Stimulated activated CD4-positive, alpha-beta T cell treated with anti-CD3 and anti-CD28 coated beads, Interleukin-2, amount 100 ng/mL, for 4 hours (primary cell): Measurements from ENCODE around the gene SEMA4C.
"Not testable (repeated sequence)": the region's sequence is repeated elsewhere in the genome, so short reads cannot be mapped to it uniquely, and the experiment has no call there.

ENCODE experiments used
- DNase-seq: peaks from one replicate; pipeline ENCODE4 v3.0.0-alpha.2; 2020; ENCODE audit warnings: low read depth

The SEMA4C gene

DNA sequence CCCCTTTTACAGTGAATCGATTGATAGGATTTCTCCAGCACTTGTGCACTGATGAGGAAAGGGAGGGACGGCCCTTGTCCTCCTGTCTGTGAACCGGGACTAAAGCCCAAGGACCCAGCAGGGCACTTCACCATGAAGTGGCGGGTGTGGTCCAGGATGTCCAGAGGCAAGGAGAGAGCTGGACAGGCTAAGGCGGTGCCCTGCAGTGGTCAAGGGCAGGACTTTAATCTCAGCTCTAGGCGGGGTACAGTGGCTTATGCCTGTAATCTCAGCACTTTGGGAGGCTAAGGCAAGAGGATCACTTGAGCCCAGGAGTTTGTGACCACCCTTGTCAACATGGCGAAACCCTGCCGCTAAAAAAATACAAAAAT is 28.2 kb upstream of the SEMA4C start:
- DNase-seq: no peak

DNA sequence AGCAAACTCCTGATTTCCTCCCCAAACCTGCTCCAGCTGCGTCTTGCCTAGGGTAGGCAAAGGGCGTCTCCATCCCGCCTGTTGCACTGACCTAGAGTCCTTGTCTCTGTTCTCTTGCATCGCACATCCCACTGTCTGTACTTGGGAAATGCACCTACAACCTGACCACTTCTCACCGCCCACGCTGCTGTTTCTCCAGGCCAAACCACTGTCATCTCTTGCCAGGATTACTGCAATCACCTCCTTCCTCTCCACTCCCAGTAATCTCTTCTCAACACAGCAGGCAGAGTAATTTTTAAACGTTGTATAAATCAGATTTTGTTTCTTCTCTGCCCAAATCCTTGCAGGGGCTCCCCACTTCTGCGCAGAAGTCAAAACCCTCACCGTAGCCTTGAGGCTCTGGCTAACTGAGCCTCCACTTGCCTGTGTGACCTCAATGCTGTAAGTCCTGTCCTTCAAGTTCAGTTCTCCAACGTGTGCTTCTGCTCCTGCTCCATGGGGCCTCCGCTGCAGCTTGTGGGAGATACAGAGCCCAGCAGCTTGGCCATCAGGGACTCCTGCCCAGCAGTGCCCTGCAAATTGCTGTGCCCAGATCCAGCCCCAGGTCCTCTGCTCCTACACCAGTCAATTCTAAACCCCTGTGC is 27.7 kb upstream of the SEMA4C start:
- DNase-seq: no peak

DNA sequence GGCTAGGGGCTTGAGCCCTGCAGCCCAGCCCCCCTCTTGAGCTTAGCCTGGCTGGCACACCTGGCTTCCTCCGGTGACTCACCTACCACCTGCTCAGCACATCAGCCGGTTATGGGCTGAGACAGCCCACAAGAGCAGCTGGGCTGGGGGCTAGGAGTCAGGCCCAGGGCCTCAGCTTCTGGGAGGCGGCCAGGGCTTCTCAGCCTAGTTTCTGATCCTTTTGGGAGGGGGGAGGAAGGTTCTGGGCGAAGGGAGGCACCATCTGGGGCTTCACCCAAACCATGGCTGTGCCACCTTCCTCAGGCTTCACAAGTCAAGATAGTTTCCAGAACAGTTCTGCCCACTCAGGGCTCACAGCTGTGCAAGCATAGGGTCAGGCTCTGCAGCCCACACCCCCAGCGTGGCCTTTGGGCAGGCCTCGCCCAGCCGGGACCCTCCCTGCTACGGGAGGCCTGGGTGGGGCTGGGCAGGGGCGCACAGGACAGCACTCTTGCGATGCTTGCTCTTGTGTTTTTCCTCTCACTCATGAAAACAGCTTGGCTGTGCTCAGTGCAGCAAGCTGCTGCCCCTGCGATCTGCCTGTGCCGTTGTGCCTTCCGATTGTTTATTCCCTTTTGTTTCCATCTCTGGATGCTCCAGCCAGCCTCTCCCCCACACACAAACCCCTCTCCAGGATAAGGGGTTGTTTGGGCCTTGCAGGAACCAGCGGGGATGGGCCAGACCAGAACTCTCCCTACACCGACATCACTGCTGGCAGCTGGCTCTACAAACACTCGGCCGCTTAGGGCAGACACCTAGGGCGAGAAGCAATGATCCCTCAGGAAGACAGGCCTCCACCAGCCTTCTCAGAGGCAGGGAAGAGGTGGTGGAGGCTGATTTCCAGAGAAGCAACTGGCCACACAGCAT is 26.1 kb upstream of the SEMA4C start:
- no peak for DNase-seq

DNA sequence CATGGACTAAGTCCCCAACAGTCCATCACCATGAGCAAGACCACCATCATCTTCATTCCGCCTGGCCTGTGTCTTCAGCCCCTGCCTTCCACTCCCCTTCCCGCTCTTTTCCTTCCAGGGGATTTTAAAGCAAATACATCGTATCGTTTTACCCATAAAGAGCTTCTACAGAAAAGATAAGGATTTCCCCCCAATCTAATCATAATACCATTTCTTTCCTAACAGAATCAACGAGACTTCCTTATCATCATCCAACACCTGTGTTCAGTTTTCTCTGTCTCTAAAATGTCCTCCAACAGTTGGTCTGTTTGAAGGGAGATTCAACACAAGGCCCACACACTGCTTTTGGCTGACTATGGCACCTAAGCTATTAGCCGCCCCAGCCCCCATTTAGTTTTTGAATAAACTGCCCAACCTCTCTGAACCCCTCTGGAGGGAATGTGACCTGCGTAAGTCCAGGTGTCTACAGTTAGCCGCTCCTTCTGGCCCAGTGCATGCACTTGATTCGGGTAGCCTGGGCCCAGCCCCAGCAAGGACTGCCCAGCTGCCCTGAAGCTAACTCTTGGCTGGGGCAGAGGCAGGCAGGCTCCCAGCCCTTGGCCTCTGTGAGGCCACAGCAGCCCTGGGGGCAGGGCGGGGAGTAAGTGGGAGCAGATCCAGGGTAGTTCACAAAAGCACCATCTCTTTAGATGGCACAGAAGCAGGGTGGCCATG is 25.3 kb upstream of the SEMA4C start:
- no peak for DNase-seq

DNA sequence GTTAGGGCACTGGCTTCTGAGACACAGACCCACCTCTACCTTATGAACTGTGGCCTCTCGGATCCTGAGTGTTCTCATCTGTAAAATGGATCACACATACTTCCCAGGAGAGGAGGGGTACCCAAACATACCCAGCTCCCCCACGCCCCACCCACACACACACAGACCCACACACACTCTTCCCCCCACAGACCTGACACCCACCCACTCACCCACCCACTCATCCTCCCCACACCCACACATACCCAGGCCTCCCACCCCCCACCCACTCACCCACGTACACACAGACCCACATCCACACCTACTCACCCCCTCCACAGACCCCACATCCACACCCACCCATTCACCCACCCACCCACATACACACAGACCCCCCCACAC is 24.3 kb upstream of the SEMA4C start:
- no peak for DNase-seq

DNA sequence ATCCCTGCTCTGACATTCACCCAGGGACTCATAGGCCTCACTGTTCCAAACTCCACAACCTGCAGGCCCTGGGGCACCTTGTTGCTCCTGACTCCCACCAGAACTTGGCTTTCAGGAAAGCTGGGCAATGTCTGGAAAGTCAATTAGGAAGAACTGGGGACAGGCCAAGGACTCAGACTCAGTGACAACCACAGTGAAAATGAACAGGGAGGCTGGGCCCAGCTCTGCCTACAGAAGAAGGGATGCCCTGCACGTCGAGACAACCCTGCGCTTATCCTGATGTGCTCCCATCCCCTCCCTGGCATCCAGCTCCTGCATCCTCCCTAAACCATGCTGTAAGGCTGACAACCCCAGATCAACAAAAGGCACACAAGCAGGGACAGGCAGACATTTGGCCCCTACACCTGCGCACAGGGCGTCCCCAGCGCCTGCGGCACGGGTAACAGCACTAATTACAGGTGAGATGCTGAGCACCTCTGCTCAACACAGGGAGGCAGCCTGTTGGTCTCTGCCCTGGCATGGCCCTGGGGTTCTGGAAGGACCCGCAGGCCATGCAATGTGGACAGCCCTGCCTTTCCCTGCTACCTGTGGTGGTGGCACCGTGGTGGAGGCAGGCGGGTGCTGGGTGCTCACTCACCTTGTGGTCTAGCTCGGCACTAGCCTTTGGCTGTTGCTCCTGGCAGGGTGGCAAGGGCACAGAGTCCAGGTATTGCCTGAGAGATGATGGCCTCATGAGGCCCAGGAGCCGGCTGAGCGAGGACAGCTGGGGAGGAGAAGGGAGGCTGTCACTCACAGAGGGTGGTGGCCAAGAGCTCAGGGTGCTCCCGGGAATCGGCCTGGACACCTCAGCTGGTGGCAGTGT is 23.6 kb upstream of the SEMA4C start:
- DNase-seq: no peak

DNA sequence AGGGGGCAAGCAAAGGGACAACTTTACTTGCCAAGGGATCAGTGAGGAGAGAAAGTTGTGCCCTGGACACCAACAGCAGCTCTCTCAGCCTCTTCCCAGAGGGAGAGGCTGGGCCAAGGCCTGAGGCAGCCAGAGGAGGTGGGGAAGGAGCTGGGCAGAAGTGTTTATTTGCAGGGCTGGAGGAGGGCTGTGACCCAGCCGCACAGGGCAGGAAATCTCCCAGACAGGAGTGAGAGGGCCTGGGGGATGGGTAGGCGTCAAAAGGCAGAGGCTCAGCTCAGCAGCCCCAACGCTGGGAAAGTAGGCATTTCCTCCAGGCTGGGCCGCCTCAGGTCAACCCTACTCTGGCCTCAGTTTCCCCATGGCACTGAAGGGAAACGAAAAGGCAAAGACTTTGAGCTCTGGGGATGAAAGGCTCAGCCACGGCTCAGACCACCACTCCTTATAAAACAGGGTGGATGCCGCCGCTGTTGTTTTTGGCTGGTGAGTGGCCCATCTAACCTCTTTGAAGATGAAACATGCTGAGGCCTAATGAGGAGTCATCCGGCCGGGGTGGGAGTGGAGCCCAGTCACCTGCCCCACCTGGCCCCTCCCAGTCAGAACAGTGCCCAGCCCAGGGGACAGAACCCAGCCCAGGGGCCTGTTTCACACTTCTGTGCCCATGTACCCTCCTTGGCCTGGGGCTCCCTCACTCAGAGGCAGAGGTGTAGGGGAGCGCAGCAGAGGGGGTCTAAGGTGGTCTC is 21.9 kb upstream of the SEMA4C start:
- DNase-seq: no peak

DNA sequence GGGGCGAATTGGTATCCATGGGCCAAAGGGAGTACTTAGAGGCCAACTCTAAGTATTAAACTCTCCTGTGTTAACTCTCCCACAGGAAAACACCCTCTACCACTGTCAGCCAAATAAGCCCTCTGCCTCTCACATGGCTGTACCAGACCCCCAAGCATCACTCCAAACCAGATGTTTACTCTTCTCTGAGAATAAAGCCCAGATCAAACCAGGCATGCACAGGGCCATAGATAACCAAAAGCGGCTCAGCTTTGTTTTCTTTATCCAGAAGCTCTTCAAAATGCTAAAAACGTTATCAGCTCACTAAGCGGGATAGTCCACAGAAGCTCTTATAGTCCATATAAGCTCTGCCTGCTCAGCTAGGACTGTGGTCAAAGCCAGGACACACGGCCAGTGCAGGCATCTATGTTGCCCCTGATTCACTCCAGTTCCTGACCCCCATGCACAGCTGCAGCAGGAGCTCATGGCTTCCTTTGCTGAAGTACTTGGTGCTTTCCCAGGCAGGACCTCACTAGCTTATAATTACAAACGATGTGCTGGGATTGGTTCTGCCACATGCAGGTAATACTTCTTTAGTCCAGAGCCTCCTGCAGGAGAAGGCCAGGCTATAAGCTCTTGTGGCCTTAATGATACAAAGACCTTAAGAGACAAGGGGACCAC is 21.0 kb upstream of the SEMA4C start:
- no peak for DNase-seq

DNA sequence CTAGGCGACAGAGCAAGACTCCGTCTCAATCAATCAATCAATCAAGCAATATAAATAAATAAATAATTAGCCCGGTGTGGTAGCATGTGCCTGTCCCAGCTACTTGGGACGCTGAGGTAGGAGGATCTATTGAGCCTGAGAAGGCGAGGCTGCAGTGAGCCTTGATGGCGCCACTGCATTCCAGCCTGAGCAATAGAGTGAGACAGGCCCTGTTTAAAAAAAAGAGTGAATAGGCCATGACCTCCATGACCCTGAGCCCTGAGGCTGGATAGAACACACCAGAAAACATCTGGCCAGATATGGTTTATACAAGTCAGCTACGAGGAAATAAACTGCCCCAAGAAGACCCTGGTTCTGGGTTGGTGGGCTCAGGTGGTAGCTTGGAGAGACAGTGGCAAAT is 20.4 kb upstream of the SEMA4C start:
- DNase-seq: no peak

DNA sequence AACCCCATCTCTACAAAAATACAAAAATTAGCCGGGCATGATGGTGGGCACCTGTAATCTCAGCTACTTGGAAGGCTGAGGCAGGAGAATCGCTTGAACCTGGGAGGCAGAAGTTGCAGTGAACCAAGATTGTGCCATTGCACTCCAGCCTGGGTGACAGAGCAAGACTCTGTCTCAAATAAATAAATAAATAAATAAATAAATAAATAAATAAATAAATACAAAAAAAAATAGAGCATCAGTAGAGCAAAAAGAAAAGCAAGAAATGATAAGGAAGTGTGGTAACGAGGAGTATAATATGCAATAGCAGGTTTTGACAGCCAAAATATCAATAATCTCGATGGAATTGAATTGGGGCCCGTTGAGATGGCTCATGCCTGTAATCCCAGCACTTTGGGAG is 19.6 kb upstream of the SEMA4C start:
- DNase-seq: not testable (repeated sequence)

DNA sequence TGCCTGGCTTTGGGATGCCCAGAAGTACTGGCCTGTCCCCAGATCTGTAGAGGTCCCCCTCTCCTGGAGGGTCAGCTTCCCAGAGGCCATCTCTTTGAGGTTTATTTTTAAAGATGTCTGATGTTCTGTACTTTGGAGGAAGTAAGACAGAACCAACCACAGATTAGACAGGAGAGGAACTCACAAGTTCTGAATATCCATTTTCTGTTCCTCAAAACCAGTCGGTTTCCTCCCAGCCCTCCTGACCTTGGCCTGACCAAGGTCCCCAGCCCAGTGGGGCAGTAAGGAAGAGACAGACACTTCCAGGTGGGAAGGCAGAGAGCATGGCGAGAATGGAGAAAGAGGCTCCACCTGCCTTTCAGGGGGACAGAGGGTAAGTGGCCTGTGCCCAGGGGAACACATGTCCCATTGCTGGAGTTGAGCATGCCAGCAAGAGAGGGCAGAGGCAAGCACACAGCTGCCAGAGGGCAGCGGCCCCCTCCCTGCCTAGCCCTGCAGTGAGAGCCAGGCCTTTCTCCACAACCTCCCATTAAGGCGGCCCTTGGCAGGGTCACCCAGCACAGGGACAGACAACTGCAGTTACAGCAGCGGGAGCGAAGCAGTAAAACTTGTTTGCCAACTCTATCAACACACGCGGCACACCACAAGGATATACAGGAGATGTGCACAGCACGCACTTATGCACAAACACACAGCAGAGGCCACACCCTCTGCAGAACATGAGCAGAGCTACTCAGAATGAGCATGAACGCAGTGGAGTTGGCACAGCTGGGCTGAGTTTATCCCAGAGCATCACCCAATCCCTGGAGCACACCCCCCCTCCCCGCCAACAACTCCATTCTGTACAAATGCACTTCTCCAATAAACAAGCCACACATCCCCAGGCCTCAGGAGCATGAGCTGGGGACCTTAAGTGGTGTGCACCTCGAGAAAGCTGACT is 18.5 kb upstream of the SEMA4C start:
- DNase-seq: no peak

DNA sequence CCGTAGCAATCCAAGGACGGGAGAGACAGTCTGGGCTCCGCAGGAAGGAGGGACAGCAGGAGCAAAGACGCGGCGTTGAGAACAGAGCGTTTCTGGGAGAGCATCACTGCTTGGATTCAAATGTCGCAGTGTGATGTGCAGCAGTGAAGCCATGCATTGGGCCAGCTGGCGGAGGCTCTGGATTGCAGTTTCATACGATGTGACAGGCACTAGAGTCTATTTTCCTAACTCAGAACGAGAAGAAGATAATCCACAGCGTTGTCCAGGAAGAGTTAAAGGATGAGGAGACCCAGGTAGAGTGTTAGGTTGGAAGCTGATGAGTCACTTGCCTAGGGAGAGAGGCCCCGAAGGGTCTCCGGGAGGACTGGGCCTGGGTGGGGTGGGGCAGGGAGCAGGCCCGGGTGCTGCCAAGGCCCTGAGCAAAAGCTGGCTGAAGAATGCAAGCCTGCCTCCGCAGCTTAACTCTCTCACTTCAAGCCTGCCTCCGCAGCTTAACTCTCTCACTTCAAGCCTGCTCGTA is 17.7 kb upstream of the SEMA4C start:
- DNase-seq: no peak

DNA sequence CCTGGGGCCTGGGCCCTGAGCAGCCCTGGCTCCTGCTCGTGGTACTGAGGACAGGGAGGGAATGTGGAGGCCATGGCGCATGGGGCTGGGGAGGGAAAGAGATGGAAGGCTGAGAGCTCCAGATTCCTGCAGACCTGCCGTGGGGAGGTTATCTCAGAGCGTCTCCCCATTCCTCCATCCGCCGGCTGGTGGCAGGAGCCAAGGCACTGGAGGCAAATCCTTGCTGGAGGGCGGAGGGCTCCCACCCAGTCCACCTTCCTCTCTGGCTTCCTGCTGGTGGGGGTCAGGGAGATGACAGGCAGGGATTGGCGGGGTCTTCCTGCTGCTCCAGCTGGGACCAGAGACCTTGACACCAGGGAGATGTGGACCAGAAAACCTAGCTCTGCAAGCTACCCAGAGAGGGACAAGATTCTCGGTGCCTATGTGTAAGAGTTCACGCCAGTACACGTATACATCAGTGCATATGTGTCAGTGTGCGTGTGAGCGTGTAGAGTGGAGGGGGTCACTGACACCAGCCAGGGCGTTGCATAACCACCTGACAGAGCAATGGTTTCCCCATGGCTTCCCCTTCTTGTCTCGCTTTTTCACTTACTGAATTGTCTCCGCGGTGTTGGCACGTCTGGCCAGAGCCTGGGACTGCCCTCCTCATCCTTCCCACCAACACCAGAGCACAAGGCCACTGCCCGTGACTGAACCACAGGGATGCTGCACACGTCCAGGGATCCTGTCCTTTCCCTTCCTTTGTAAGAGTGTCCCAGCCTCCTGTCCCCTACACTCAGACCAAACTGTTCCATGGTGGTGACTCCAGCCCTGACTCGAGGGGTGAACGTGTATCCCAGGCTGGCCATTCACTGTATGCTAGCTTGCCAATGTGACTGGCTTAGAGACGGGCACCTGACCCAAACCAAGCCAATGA is 15.8 kb upstream of the SEMA4C start:
- no peak for DNase-seq

DNA sequence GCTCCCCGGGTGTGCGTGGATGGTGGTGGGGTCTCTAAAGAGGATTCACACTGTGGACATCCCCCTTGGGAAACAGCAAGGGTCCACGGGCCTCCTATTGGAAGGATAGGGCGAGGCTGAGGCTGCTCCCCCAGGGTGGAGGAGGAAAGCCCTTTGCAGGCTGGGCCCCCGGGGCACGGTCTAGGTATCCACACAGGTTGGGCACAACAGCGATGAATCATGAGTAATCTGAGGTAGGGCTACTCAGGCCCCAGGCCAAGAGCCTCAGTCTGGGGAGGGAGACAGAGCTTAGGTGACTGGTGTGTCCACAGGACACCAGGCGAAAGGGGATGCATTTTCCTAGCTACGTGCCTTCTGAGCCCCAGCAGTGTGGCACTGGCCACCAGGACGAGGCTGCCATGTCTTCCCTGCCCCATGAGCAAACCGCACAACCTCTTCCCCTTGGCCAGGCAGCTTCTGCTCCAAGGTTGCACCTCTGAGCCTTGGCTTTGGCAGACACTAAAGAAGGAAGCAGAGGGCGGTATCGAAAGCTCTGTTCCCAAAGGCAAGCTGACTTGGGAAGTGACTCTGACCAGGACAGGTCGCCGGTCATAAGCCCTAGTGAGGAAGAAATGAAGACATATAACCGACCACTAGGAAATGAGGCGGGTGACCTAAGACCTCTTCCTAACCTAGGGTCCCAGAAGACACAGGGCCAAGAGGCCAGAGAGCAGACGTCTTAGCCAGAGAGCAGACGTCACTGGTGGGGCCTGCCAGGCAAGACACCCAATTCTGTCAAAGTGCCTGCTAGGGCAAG is 14.6 kb upstream of the SEMA4C start:
- no peak for DNase-seq

DNA sequence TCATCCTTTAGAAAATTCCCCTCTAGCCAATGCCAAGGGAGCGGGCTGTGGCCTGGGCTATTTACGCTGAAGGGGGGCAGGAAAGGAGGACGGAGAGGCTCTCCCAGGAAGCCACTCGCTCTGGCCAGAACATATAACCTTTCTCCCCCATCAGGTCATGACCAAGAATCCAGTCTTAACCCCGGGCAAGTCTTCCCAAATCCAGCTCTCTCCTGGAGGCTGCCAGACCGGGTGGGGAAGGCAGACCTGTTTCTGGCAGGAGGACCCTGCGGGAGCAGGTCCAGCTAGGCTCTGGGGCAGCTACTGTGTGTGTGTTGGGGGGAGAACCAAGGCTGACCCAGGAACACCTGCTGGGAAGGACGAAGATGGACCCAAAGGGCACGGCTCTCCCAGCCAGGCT is 13.4 kb upstream of the SEMA4C start:
- DNase-seq: no peak

DNA sequence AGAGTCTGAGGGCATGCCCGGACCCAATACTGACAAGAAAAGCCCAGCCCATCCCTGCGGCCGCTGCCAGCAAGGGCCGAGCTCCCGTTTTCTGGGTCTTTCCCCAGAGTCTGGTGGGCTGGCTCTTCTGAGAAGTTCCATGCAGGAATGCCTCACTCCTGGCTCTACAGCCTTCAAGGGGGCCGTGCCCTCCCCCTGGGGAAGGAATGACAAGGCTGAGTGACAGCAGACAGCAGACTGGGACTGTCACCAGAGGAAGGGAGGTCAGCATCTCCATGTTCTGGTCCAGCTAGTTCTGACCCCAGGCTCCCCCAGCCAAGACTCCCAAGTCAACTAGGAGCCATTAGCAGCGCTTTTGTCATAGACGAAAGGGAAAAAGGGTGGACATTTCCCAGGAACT is 13.0 kb upstream of the SEMA4C start:
- no peak for DNase-seq

DNA sequence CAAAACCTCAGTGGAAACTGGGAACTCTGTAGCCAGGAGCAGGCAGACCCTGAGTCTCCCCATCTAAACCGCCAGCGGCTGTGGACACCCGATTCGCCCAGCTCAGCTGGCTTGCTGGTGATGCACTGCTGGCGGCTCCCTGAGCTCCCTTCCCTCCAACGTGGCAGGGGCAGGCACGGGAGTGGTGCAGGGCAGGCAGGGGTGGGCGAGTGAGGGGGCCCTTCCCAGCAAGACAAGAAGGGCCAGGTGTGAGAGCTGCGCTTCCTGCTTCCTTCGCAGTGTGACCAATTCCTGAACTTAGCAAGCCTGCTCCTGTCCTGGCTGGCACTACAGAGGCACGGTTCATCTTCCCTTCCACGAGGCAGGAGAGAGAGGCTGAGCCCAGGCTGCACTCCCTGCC is 12.3 kb upstream of the SEMA4C start:
- no peak for DNase-seq
